DMS153 treated with DMSO at 0.1 percent for 48 hours (cell line): Measurements from ENCODE around the gene MAP3K3.

Experiments
- DNase-seq: peaks from one replicate; lab custom pipeline; 2025; ENCODE audit not compliant: unreplicated experiment; lab: John Stamatoyannopoulos, UW

MAP3K3 gene

GRCh38 chr17:63649813-63650212 lies 27.6 kb downstream of the MAP3K3 start:
- no peak for DNase-seq

- no peak for DNase-seq
These were observed 29.9 kb downstream of the MAP3K3 start for GRCh38 chr17:63652106-63652505.

GRCh38 chr17:63653050-63653449 lies 30.8 kb downstream of the MAP3K3 start:
- no peak for DNase-seq

GRCh38 chr17:63657786-63658185 lies 35.6 kb downstream of the MAP3K3 start:
- DNase-seq = no peak

GRCh38 chr17:63658366-63658765 lies 36.1 kb downstream of the MAP3K3 start:
- DNase-seq = no peak

- no peak for DNase-seq
These were observed 37.6 kb downstream of the MAP3K3 start for GRCh38 chr17:63659850-63660249.

GRCh38 chr17:63665527-63666214 lies 43.5 kb downstream of the MAP3K3 start:
- DNase-seq = no peak

GRCh38 chr17:63672856-63673255 lies 50.6 kb downstream of the MAP3K3 start:
- DNase-seq = no peak

- no peak for DNase-seq
These were observed 53.0 kb downstream of the MAP3K3 start for GRCh38 chr17:63675231-63675606.

- DNase-seq = peak; percentile 88
These were observed 53.7 kb downstream of the MAP3K3 start for GRCh38 chr17:63675607-63676546.

GRCh38 chr17:63676584-63676983 lies 54.4 kb downstream of the MAP3K3 start:
- no peak for DNase-seq

- DNase-seq = no peak
These were observed 57.0 kb downstream of the MAP3K3 start for GRCh38 chr17:63679214-63679613.

- DNase-seq = no peak
These were observed 58.5 kb downstream of the MAP3K3 start for GRCh38 chr17:63680700-63681099.

- no peak for DNase-seq
These were observed 59.3 kb downstream of the MAP3K3 start for GRCh38 chr17:63681530-63681929.

GRCh38 chr17:63682441-63682840 lies 60.2 kb downstream of the MAP3K3 start:
- DNase-seq = no peak

GRCh38 chr17:63682981-63683380 lies 60.8 kb downstream of the MAP3K3 start:
- no peak for DNase-seq

GRCh38 chr17:63685041-63685440 lies 62.8 kb downstream of the MAP3K3 start:
- no peak for DNase-seq

GRCh38 chr17:63685578-63685977 lies 63.4 kb downstream of the MAP3K3 start:
- no peak for DNase-seq

GRCh38 chr17:63686138-63686685 lies 64.0 kb downstream of the MAP3K3 start:
- DNase-seq = no peak

- DNase-seq = no peak
These were observed 66.3 kb downstream of the MAP3K3 start for GRCh38 chr17:63688396-63689020.

- no peak for DNase-seq
These were observed 67.3 kb downstream of the MAP3K3 start for GRCh38 chr17:63689479-63689878.
